OCI-M2 (cell line): Measurements from ENCODE around the gene IARS1.

Experiments used
- DNase-seq: peaks from one replicate; lab custom pipeline; 2025; ENCODE audit not compliant: unreplicated experiment; lab: John Stamatoyannopoulos, UW

Gene IARS1

DNA sequence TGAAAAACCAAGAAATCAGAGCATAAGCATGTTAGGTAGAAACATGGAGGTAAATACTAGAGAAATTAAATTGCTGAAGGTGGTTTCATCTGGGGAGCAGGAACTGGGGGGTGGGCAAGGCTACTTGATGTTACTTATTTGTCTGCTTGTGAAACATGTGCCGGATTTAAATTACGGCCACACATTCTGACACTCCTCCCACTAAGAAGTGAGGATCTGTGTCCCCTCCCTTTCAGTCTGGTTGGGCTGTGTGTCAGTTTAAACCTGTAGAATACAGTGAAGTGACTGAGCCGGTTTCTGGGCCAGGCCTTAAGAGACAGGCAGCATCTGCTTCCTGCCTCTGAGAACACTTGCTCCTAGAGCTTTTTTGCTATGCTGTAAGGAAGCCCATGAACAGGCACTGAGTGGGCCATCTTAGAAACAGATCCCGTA, 2.3 kb upstream of the IARS1 start:
- peak; percentile 43 for DNase-seq

DNA sequence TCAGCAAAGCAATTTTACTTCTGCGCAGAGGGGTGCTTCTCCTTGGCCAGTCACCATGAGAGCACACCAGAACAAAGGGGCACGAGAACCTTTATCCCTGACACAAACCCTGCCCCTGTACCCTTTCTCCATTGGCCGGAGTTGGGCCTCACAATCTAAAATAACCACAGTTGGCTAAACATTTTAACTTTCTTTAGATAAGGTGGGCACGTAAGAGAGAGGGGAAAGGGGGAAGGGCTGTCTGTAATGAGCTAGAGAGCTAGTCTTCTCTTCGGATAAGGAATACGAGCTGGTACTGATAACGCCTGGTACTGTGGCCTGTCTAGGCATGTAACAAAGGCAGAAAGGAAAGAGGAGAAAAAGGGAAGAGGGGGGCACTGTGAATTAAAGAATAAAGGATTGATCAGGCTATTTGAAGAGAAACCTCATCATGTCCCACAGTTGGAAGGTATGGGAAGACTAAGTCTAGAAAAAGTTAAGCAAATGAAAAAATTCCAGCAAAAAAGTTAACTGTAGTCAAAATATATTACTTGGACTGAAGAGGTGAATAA, 1.8 kb upstream of the IARS1 start:
- DNase-seq = peak; percentile 81

GRCh38 chr9:92294297-92294676, 790 bp upstream of the IARS1 start:
- no peak for DNase-seq

DNA sequence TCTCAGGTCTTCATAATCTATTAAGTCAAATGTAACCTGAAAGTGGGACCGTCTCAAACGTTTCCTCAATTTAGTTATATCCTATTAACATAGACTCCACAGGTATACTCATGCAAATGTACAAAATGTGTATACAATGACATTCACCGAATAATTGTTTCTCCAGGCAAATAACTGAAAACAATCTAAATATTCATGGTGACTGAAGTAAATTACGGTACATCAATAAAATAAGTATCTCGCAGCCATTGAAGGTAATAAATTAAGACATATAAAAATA, 482 bp downstream of the IARS1 start:
- DNase-seq = no peak

GRCh38 chr9:92292338-92293074, 991 bp downstream of the IARS1 start:
- DNase-seq = no peak

- no peak for DNase-seq
Measured at GRCh38 chr9:92291577-92291976, 1.9 kb downstream of the IARS1 start.

GRCh38 chr9:92290785-92291429, 2.6 kb downstream of the IARS1 start:
- DNase-seq = no peak

DNA sequence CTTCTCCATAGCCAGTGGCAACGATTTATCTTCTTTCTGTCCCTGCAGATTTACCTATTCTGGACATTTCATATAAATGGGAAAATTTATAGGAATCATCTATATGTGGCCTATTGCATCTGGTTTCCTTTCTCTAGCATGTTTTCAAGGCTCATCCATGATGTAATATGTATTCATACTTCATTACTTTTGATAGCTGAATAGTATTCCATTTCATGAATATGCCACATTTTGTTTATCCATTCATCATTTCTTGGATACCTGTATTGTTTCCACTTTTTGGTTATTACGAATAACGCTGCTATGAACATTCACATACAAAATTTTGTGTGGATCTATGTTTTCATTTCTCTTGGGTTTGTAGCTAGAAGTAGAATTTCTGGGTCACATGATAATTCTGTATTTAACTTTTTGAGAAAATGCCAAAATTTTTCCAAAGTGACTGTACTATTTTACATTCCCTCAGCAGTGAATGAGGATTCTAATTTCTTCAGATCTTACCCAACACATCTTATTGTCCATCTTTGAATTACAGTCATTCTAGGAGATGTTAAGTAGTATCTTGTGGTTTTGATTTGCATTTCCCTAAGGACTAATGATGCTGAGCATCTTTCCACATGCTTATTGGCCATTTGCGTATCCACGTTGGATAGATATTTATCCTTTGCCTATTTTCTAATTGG, 3.6 kb downstream of the IARS1 start:
- no peak for DNase-seq

DNA sequence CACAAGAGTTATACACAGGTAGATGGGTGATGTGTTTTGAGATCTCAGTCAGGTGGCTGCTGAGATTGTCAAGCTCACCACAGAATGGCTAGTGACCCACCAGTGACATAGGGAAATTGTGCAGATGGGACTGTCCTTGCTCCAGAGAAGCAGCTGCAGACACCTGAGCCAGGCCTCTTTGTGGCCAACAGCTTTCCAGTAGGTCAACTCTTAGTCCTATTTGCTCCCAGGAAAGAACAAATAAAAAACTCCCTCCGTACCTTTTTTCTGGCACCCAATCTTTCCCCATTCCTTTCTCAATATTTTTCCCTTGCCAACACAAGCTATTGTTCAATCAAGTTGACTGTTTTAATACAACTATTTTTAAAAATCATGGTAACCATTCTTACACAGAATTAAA, 14.2 kb downstream of the IARS1 start:
- DNase-seq = no peak

GRCh38 chr9:92278110-92278509, 15.4 kb downstream of the IARS1 start:
- DNase-seq = no peak

DNA sequence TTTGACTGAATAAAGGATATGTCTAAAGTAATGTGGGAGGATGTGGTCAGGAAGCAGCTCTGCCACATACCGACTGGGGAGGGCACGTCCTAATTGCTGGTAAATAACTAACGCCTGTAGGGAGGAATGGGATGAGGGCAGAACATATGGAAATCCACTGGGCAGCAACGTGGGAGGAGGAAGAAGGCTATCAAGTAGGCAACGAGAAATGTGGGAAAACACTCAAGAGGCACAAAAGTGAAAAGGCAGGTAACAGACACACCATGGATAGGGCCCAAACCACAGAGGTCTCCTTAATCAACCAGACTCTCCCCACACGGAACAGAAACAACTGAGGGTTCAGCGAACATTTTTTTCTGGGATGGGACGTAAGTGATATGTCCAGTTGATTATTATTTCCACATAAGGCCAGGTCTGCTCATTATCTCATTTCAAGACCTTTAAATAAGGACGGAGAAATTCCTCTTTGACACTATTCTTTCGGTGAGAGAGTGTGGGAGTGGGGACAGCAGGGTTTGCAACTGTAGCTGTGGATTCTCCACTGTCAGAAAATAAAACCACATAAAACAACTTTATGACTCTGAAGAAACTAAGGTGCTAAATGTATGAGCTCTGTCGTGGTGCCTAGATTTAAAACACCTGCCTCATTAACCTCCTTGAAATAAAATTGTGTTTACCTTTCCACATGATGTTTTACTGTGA, 17.0 kb downstream of the IARS1 start:
- DNase-seq = no peak

- DNase-seq = no peak
Measured at GRCh38 chr9:92275541-92275940, 18.0 kb downstream of the IARS1 start.

GRCh38 chr9:92270511-92270910, 23.0 kb downstream of the IARS1 start:
- no peak for DNase-seq

GRCh38 chr9:92266486-92266885, 27.0 kb downstream of the IARS1 start:
- no peak for DNase-seq

DNA sequence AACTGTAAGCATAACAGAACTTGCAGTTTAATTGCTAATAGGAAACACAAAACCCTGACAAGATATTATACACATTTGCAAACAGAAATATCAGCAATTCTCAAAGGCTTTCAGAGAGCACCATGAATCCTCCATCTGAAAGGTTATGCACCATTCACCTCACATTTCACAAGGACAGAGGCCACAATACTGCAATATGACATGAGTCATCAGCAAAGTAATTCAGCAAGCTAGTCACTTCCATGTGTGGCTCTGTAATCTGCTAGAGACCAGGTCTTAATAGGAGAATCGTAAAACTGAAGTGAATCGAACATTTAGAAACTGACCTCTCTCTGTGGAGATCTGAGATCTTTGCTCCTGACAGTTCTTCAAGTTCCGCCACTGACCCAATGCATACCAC, 28.3 kb downstream of the IARS1 start:
- DNase-seq = no peak

GRCh38 chr9:92263131-92263530, 30.4 kb downstream of the IARS1 start:
- DNase-seq = no peak

DNA sequence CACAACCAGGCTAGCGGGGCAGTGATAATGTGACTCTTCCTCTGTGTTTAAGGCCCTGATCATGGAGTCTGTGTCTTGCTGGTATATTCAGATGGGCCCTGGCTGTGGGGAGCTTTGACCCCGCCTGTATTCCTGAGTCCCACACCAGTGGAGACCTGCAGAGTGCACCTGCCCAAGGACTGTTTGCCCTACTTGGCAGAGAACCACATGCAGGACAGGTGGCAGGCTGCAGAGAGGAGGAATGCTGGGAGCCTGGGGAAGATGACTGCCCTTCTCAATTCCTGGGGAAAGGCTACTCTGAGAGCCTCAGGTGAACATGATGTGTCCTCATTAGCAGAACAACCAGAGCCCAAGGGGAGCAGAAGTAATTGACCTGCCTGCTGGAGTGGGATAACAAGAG, 36.2 kb downstream of the IARS1 start:
- DNase-seq = no peak

GRCh38 chr9:92254381-92255337, 38.8 kb downstream of the IARS1 start:
- no peak for DNase-seq

- DNase-seq = no peak
Measured at GRCh38 chr9:92253656-92254055, 39.8 kb downstream of the IARS1 start.

- DNase-seq = no peak
Measured at GRCh38 chr9:92247981-92248380, 45.5 kb downstream of the IARS1 start.
